GM13976 (cell line): Measurements from ENCODE around the gene GPR161.
"Not testable (repeated sequence)": the region's sequence is repeated elsewhere in the genome, so short reads cannot be mapped to it uniquely, and the experiment has no call there.

ENCODE experiments used
- DNase-seq: peaks from one replicate; pipeline ENCODE4 v3.0.0; 2012; ENCODE audit warnings: low spot score
- in situ Hi-C: fragments of 300-500 bp; cut with MboI; formaldehyde crosslinking; loops from one replicate; pipeline ENCODE4 v1.12.0; 2022; ENCODE audit warnings: low sequenced_read_pairs, mixed read lengths, inconsistent platforms; ENCODE audit not compliant: unreplicated experiment
- TF ChIP-seq, protein P1 (sequence below): IDR thresholded peaks from 2 replicates; pipeline ENCODE4 v1.5.1; 2012; ENCODE audit warnings: borderline replicate concordance, mild to moderate bottlenecking; ENCODE audit not compliant: insufficient read depth; ENCODE audit errors: extremely low read depth, missing control alignments, control extremely low read depth

The GPR161 gene, protein sequence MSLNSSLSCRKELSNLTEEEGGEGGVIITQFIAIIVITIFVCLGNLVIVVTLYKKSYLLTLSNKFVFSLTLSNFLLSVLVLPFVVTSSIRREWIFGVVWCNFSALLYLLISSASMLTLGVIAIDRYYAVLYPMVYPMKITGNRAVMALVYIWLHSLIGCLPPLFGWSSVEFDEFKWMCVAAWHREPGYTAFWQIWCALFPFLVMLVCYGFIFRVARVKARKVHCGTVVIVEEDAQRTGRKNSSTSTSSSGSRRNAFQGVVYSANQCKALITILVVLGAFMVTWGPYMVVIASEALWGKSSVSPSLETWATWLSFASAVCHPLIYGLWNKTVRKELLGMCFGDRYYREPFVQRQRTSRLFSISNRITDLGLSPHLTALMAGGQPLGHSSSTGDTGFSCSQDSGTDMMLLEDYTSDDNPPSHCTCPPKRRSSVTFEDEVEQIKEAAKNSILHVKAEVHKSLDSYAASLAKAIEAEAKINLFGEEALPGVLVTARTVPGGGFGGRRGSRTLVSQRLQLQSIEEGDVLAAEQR

DNA sequence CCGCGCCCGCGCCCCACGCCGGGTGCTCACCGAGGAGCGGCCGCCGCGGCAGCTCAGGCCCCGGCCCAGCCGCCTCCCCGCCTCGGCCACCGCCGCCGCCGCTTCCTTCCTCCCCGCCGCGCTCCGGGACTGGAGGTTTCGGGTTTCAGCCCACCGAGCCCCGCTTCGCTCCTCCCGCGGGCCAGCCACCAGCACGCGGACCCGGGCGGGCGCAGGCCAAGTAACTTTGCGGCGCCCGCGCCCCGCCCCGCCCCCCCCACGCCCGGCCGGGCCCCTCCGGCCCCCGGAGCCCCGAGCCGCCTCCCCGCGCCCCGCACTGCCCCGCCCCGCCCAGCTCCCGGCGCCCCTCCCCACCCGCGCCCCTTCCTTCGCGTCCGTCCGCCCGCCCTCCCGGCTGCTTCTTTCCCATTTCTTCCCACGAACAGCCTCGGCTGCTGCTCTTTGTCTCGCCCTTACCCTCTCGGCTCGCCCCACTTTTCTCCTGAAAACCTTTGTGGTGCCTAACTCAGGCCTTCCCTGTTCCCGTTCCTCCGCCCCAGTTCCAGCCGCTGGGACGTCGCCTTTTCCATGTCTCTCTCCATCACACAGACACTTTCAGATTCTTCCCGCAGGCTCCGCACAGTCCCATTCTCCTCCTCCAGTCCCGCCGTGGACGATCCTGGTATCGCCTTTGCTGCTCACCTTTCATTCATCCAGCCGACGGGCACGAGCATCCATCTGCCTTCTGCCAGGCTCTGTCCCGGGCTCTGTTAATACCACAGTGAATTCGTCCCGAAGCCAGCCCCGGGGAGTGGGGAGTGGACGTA lies at the start of gene GPR161:
GPR161 (minus strand) TSS at position 222 of the 806 bp plus-strand sequence. CDS start 32,080 bp downstream, outside the sequence.
- TF ChIP-seq, protein P1, sequence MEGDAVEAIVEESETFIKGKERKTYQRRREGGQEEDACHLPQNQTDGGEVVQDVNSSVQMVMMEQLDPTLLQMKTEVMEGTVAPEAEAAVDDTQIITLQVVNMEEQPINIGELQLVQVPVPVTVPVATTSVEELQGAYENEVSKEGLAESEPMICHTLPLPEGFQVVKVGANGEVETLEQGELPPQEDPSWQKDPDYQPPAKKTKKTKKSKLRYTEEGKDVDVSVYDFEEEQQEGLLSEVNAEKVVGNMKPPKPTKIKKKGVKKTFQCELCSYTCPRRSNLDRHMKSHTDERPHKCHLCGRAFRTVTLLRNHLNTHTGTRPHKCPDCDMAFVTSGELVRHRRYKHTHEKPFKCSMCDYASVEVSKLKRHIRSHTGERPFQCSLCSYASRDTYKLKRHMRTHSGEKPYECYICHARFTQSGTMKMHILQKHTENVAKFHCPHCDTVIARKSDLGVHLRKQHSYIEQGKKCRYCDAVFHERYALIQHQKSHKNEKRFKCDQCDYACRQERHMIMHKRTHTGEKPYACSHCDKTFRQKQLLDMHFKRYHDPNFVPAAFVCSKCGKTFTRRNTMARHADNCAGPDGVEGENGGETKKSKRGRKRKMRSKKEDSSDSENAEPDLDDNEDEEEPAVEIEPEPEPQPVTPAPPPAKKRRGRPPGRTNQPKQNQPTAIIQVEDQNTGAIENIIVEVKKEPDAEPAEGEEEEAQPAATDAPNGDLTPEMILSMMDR, result no peak
- in situ Hi-C loops, result no loop called here
- peak; percentile 54 for DNase-seq

DNA sequence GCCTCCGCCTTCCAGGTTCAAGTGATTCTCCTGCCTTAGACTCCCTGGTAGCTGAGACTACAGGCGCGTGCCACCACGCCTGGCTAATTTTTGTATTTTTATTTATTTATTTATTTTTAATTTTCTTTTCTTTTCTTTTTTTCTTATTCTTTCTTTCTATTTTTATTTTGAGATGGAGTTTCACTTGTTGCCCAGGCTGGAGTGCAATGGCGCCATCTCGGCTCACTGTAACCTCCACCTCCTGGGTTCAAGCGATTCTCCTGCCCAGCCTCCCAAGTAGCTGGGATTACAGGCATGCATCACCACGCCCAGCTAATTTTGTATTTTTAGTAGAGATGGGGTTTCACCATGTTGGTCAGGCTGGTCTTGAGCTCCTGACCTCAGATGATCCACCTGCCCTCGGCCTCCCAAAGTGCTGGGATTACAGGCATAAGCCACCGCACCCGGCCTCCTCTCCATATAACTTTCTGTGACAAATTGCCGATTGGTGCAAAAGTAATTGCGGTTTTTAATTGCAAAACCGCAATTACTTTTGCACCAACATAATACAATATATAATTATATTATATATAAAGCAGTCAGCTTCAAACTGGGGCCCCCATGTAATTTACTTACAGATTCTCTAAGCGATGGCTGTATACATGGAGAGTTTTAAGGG lies 44.5 kb upstream of the GPR161 start:
- in situ Hi-C loops, DNase-seq: not testable (repeated sequence)

DNA sequence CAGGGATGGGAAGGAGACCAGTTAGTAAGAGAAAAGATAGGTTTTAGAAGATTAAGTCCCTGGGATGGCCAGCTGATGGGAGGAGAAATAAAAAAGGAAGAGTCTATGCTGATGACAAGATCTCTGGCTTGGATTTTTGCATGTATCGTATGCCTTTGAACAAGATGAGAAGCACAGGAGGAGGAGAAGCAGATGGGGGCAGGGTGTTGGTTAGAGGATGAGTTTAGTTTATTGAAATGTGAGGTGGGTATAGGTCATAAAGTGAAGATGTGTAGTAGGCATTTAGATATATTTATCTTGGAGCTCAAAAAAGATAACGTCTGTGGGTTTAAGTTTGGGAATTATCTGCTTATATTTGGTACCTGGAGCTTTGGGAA lies 43.4 kb upstream of the GPR161 start:
- DNase-seq, result no peak
- in situ Hi-C loops, result no loop called here
- TF ChIP-seq, protein P1, result no peak

DNA sequence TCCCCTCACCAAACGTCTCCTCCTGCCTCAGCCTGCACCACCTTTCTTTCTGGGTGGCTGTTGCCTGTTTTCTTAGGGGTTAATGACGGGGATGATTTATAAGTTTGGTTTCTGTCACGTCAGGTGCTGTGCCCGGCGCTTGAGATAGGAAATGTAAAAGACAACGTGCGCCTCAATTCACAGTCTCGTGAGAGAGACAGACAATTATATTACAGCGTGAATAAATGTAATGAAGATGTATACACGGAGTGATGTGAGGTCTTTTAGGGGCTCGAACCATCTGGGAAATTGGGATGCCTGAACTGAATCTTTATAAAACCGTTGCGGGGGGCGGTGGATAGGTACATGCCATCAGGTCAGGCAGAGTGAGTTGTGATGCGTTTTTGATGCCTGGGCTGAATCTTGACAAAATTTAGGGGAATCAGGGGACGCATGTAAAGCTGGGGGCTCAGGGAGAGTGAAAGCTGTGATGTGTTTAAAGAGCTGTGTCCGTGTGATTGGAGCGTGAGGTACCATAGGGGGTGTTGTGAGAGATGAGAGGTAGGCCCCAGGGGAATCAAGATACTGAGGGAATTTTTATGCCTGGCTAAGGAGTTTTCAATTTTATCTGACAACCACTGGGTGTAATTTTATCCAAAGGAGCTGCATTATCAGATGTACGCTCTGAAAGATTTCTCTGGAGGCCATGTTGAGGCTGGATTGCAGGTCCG lies 42.9 kb upstream of the GPR161 start:
- peak; percentile 39 for DNase-seq
- in situ Hi-C loops, result no loop called here
- TF ChIP-seq, protein P1, result no peak

DNA sequence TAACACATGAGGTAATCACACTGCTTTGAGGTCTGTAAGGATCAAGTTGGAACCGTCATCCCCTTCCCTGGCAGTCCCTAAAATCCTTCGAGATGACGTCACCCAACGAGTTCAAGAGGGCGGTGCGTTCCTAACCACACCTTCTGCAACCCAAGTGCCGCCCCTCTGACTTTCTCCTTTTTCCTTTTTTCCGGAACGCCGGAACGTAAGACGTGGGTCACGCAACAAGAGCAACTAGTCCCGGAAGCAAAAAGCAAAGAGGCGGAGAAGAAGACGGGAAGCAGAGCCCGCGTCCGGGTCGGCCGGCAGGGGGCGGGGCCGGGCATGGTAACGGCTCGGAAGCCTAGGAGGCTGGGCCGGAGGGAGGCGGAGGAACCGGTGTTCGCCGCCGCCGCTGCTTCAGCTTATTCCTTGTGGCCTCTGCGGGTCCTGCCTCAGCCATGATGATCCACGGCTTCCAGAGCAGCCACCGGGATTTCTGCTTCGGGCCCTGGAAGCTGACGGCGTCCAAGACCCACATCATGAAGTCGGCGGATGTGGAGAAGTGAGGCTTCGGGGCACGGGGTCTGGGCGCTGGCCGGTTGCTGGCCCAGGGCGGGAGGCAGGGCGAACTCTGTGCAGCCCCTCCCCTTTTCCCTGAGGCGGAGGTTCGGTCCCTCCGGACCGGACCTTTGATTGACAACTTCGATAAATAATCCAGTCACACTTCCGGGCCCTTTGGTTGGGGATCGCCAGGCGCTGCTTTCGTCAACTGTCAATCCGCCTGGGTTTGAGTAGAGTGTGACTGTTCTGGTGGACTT lies 42.1 kb upstream of the GPR161 start, which contains the start of gene TIPRL:
TIPRL (plus strand) TSS at position 325 of the 800 bp plus-strand sequence; CDS start at position 441, 116 bp downstream.
- peak; percentile 92 for DNase-seq
- in situ Hi-C loops, result no loop called here
- TF ChIP-seq, protein P1, result peak; percentile 61

DNA sequence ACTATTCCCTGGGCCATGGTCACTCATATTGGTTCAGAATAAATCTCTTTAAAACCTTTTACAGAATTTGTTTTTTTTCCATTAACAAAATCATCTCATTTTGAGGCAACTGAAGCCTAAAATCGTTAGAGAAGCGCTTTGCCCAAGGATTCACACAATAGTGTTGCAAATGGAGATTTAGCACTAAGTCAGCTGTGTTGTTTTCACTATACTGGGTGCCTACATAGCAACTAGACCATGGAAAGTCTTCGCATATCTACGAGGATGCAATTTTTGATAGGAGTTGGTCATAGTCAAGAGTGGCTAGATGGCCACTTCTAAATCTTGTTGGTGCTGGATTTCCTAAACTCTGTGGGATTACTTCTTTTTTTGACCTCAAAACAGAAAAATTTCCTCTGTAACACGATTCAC lies 41.5 kb upstream of the GPR161 start:
- in situ Hi-C loops, result no loop called here
- TF ChIP-seq, protein P1, result no peak
- peak; percentile 20 for DNase-seq
